ENCODE data around the gene NPAS3.

The NPAS3 gene

DNA sequence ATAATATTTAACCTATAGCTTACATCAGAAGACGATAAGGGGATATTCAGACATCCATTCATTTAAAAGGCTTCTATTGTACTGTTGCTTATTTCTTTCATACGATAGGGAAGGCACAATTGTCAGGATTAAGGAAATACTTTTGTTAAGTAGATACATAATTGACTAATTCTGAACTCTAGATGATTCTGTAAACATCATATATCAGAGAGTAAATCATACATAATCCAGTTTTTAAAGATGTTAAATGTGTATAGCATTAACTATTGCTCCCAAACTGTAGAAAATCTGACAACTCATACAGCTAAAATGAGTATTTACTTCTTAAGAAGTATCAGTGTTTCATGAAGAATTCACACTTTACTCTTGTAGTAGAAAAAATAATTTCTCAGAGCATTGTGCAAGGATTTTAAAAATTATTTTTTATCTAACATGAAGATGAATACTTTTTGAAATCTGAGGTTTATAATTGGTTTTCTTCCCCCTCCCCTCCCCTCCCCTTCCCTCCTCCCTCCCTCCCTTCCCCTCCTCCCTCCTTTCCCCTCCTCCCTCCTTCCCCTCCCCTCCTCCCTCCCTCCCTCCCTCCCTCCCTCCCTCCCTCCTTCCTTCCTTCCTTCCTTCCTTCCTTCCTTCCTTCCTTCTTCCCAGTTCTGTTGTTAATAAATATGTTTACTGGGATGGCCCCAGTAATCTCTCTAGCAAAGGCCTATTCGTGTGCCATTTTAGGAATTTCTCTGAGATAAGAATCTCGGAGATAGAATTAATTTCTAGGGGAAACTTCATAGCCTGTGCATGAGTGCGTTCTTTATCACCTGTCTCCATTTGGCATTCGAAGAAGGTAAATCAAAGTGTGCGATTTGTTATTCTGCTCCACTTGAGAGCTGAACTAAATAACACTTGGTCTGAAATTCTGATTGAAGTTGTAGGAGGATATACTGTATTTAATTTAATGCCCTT lies 2.3 kb downstream of the NPAS3 start:
- DNase-seq (ENCODE audit: low spot score) = no peak

- no peak for DNase-seq (ENCODE audit: low spot score)
Measured at GRCh38 chr14:32941668-32942065, 3.0 kb downstream of the NPAS3 start.

- no peak for DNase-seq (ENCODE audit: low spot score)
Measured at GRCh38 chr14:32947081-32947480, 8.4 kb downstream of the NPAS3 start.

GRCh38 chr14:32947792-32948191 lies 9.1 kb downstream of the NPAS3 start:
- no peak for DNase-seq (ENCODE audit: low spot score)

GRCh38 chr14:32950584-32950983 lies 11.9 kb downstream of the NPAS3 start:
- no peak for DNase-seq (ENCODE audit: low spot score)

GRCh38 chr14:32967421-32967820 lies 28.7 kb downstream of the NPAS3 start:
- no peak for DNase-seq (ENCODE audit: low spot score)

- no peak for DNase-seq (ENCODE audit: low spot score)
Measured at GRCh38 chr14:32968972-32969544, 30.4 kb downstream of the NPAS3 start.

DNA sequence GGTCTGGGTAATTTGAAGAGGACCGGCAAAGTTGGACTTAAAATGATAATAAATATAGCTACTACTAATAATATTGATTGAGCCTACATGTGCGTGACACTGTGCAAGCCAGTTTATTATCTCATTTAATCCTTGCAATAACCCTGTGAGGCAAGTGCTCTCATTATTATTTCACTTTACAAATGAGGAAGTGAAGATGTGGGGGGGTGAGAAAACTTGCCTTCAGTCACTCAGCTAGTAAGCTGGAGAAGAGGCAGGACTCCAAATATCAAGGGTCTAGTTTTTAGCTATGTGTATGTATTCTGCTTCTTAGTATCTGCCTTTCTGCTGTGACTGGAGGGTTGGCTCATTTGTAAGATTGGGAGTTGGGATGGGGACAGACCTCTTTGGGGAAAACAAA lies 39.2 kb downstream of the NPAS3 start:
- DNase-seq (ENCODE audit: low spot score) = no peak

DNA sequence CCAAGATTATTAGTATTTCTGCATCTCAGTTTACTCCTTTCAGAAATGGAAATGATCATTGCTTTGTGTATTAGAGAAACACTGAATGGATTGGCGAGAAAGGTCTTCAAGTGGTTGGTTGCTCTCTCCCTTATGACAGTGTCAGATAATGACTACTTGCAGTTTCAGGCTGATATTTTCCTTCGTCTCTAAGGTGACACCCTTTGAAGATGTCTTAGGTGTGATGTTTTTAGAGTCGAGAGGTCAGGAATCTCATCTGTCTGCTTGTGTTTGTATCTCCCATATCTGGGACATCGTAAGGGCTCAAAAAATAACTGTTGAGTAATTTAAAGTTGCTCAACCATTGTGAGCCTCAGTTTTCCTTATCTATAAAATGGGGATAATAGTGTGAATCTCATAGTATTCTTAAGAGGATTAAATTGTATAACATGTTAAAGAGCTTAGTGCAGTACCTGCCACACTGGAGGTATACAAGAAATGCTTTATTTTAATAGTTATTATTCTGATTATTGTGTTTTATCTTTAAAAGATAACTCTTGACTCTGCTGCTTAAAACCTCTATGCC lies 40.1 kb downstream of the NPAS3 start:
- DNase-seq (ENCODE audit: low spot score) = no peak

DNA sequence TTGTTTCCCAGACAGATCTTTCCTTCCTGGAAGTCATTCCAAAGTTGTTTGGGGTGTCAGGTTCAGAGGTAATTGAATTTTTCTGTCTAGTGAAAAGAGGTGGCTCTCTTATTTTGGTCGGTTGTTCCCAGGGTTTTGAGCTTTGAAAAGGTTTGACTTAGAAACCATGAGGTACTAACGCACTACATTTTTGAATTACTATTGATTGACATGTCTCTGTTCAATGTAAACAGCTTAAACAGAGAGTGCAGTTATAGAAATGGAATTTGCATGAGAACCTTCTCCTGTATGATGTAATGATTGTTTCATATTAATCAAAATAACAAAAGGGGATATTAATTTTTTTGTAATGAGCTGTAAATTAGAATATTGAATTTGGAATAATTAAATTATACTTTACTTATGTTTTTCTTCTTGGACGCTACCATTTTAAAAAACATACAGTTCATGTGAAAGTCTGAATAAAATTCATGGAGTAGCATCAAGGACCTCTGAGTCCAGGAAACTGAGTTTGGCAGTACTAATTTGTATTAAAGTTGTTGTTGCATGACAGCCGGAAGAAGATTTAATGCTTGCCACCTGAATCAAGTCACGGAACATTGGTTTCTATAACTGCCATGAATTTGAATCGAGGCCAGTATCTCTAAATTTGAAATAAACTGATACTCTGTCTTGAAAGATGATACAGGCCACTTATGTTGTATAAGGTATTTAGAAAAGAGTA lies 41.7 kb downstream of the NPAS3 start:
- DNase-seq (ENCODE audit: low spot score) = no peak

- DNase-seq (ENCODE audit: low spot score) = no peak
Measured at GRCh38 chr14:32980902-32981501, 42.3 kb downstream of the NPAS3 start.

GRCh38 chr14:32984241-32984930 lies 45.7 kb downstream of the NPAS3 start:
- no peak for DNase-seq (ENCODE audit: low spot score)

- DNase-seq (ENCODE audit: low spot score) = no peak
Measured at GRCh38 chr14:32985866-32986265, 47.2 kb downstream of the NPAS3 start.

DNA sequence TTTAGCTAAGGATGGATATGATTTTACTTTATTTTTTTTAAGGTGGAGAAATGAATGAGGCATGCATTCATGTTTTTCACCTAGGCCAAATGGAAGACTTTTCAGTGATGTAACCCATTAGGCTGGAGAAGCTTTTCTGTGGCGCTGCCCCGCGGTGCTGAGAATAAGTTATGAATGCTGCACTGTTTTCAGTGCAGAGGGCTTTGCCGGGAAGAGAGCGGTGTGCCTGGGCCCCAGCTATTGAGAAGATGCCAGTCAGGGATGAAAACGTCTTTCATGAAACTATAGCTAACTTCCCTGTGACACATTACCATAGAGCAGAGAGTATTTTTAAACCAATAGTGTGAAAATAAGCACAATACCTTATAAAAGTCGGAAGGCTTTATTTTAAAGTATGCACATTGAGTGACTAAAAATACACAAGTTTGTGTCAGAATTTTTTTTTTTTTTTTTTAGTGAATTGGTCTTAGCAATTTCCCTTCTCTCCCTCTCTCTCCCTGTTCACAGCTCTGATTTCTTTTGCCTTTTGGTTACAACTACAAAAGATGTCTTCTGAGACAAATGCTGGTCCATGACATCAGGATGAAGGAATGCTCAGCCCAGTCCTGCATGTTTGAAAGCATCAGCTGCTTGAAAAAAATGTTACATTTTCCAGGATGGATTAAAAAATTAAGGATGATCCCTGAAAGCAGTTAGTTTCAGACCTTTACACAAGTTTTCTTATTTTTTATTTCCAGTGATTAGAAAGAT lies 48.3 kb downstream of the NPAS3 start:
- no peak for DNase-seq (ENCODE audit: low spot score)

DNA sequence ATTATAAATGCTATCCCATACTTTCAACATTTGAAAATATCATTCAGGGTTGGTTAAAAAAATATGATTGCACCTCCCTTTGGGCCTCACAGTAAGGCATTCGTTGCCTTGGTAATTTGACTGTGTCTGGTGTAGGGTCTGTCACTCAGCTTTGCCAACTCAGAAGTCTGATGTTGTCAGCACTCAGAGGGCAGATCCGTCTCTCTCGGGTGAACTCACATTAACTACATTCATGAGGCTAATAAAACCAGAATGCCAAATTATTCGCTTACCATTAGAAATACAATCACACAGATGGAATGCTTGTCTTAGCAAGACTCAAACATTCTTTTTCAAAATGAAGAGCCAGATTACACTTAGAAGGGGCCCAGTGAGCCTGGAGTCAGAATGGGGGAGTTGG lies 53.0 kb downstream of the NPAS3 start:
- DNase-seq (ENCODE audit: low spot score) = no peak

DNA sequence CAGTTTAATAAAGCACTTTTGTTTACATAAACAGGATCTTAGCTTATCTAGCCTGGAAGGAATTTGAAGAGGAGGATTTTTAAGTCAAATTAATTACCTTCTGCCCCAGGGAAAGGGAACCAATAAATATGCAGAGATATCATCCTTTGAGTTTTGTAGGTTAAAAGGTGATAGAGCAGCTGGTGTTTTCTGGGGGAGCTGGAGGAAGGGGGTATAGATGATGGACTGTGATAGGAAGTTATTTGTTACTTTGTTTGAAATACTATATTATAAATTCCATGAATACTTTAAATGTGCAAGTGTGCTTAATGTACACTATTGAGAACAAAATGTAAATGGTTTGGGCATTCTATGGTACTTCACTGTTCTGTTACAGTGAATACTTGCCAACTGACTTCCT lies 55.2 kb downstream of the NPAS3 start:
- no peak for DNase-seq (ENCODE audit: low spot score)

GRCh38 chr14:32996343-32996742 lies 57.7 kb downstream of the NPAS3 start:
- DNase-seq (ENCODE audit: low spot score) = no peak

- DNase-seq (ENCODE audit: low spot score) = no peak
Measured at GRCh38 chr14:32998433-32998832, 59.8 kb downstream of the NPAS3 start.

DNA sequence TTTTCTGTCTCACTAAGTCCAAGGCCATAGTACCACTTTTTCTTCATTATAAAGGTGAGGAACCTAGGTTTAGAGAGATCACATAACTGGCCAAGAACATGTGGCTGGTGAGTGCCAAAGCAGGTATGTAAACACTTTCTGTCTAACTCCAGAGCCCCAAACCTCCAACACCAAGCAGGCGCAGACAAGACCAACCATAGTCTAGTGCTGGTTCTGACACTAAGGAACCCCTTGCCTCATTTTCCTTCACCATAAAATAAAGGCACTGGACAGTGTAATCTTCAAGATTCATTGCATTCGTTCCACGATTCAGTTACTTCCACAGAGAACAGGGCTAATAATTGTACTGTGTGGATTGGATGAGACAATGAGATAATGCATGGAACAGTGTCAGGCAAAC lies 71.0 kb downstream of the NPAS3 start:
- no peak for DNase-seq (ENCODE audit: low spot score)

GRCh38 chr14:33010495-33010894 lies 71.8 kb downstream of the NPAS3 start:
- no peak for DNase-seq (ENCODE audit: low spot score)

- no peak for DNase-seq (ENCODE audit: low spot score)
Measured at GRCh38 chr14:33014710-33015109, 76.0 kb downstream of the NPAS3 start.
